ENCODE results near the gene EVC2. TPM values are rescaled to one million over a fixed set of nuclear protein-coding genes. Genes with fewer than 3 reads are reported as not detected.

The EVC2 gene
- total RNA-seq, 1 experiment from 2014 or later: not detected

GRCh38 chr4:5572114-5572513, 136.2 kb downstream of the EVC2 start:
- no peaks in the 10 kb centered on the region for H3K9me3 ChIP-seq (ENCODE audit: control insufficient read depth, insufficient read depth, low read depth, low read length)
- DNase-seq (ENCODE audit: low read depth, low spot score) (no peak), ATAC-seq (no peak)
- H3K4me1 ChIP-seq (ENCODE audit: control insufficient read depth, insufficient read depth, low read length): no peaks in the 10 kb centered on the region
- H3K36me3 ChIP-seq (ENCODE audit: control insufficient read depth, insufficient read depth, low read length): no peaks in the 10 kb centered on the region
- H3K27me3 ChIP-seq (ENCODE audit: control insufficient read depth, insufficient read depth, low read length): no peaks in the 10 kb centered on the region
- ChIA-PET CTCF (no interaction called here), POLR2A (no interaction called here)
- H3K4me3 ChIP-seq (ENCODE audit: low read depth in 2 of 2, low read length in 2 of 2): no peak overlapping the region
- intact Hi-C loops (cut with micrococcal nuclease; ENCODE audit: unreplicated experiment): no loop called here
- no TSS peak for BruUV-seq (replicated peaks)
- in situ Hi-C loops (cut with HindIII; ENCODE audit: low pct_unique_long_range_greater_than_20kb, low sequenced_read_pairs): no loop called here
- no peak overlapping the region for H3K27ac ChIP-seq (ENCODE audit: low read length)
- no peak for TF ChIP-seq SIN3A (IDR thresholded peaks at IDR 0.05; ENCODE audit: borderline replicate concordance, insufficient read depth, low read depth, low read length)
- TF ChIP-seq CTCF (IDR thresholded peaks at IDR 0.05): no peak
- TF ChIP-seq REST (IDR thresholded peaks at IDR 0.05; ENCODE audit: insufficient read depth in 1 of 2, low read depth in 2 of 2, low read length in 1 of 2): no peak
- TF ChIP-seq TCF7L2 (IDR thresholded peaks at IDR 0.05; ENCODE audit: low read depth, low read length): no peak
- no peak for TF ChIP-seq POLR2AphosphoS5 (IDR thresholded peaks at IDR 0.05; ENCODE audit: low read depth, low read length)

GRCh38 chr4:5571646-5572045, 136.7 kb downstream of the EVC2 start:
- intact Hi-C loops (cut with micrococcal nuclease; ENCODE audit: unreplicated experiment) (no loop called here), in situ Hi-C loops (cut with HindIII; ENCODE audit: low pct_unique_long_range_greater_than_20kb, low sequenced_read_pairs) (no loop called here)
- DNase-seq (ENCODE audit: low read depth, low spot score): no peak
- POLR2A ChIA-PET: no interaction called here
- no peak overlapping the region for H3K27ac ChIP-seq (ENCODE audit: low read length)
- no peak overlapping the region for H3K4me3 ChIP-seq (ENCODE audit: low read depth in 2 of 2, low read length in 2 of 2)
- H3K9me3 ChIP-seq (ENCODE audit: control insufficient read depth, insufficient read depth, low read depth, low read length): no peaks in the 10 kb centered on the region
- BruUV-seq (replicated peaks): no TSS peak
- no peaks in the 10 kb centered on the region for H3K36me3 ChIP-seq (ENCODE audit: control insufficient read depth, insufficient read depth, low read length)
- no peak for ATAC-seq
- no peaks in the 10 kb centered on the region for H3K27me3 ChIP-seq (ENCODE audit: control insufficient read depth, insufficient read depth, low read length)
- TF ChIP-seq TCF7L2 (IDR thresholded peaks at IDR 0.05; ENCODE audit: low read depth, low read length): no peak
- TF ChIP-seq SIN3A (IDR thresholded peaks at IDR 0.05; ENCODE audit: borderline replicate concordance, insufficient read depth, low read depth, low read length): no peak
- TF ChIP-seq CTCF (IDR thresholded peaks at IDR 0.05): no peak
- no peak for TF ChIP-seq POLR2AphosphoS5 (IDR thresholded peaks at IDR 0.05; ENCODE audit: low read depth, low read length)
- no peak for TF ChIP-seq REST (IDR thresholded peaks at IDR 0.05; ENCODE audit: insufficient read depth in 1 of 2, low read depth in 2 of 2, low read length in 1 of 2)
- no peaks in the 10 kb centered on the region for H3K4me1 ChIP-seq (ENCODE audit: control insufficient read depth, insufficient read depth, low read length)
- CTCF ChIA-PET: no interaction called here
